HUES48 (cell line): ENCODE measurements around the gene PSMC5.
"Not testable (repeated sequence)": the region's sequence is repeated elsewhere in the genome, so short reads cannot be mapped to it uniquely, and the experiment has no call there.

ENCODE experiments used
- H3K27ac ChIP-seq: one replicate; pipeline ENCODE4 v1.7.0; 2013; ENCODE audit warnings: low read depth, low read length, inconsistent platforms
- H3K27me3 ChIP-seq: 2 replicates; pipeline ENCODE4 v1.6.1; 2013; ENCODE audit warnings: mild to moderate bottlenecking, low read length; ENCODE audit not compliant: control insufficient read depth, insufficient read depth
- H3K36me3 ChIP-seq: 2 replicates; pipeline ENCODE4 v1.6.1; 2013; ENCODE audit warnings: low read length; ENCODE audit not compliant: control insufficient read depth, insufficient read depth
- H3K4me1 ChIP-seq: 2 replicates; pipeline ENCODE4 v1.6.1; 2013; ENCODE audit warnings: mild to moderate bottlenecking, low read length; ENCODE audit not compliant: control insufficient read depth, insufficient read depth
- H3K4me3 ChIP-seq: 2 replicates; pipeline ENCODE4 v1.5.1; 2013; ENCODE audit warnings: mild to moderate bottlenecking, low read depth, low read length
- H3K9ac ChIP-seq: 2 replicates; pipeline ENCODE4 v1.6.1; 2013; ENCODE audit warnings: mild to moderate bottlenecking, low read depth, low read length, moderate library complexity
- H3K9me3 ChIP-seq: 2 replicates; pipeline ENCODE4 v1.6.1; 2013; ENCODE audit warnings: low read length; ENCODE audit not compliant: control insufficient read depth, insufficient read depth

PSMC5 gene

GRCh38 chr17:63853260-63853659 is 26.0 kb downstream of the PSMC5 start:
- Histone ChIP-seq H3K9me3 (no peaks in the 10 kb centered on the region), H3K4me1 (no peaks in the 10 kb centered on the region), H3K36me3 (no peaks in the 10 kb centered on the region), H3K27me3 (peaks cover 12% of the 10 kb centered on the region), H3K27ac (no peak overlapping the region), H3K4me3 (no peak overlapping the region), H3K9ac (no peak overlapping the region)

GRCh38 chr17:63854709-63855108 is 27.5 kb downstream of the PSMC5 start:
- no peak overlapping the region for H3K27ac ChIP-seq
- H3K36me3 ChIP-seq: no peaks in the 10 kb centered on the region
- no peak overlapping the region for H3K9ac ChIP-seq
- peaks cover 3% of the 10 kb centered on the region; the same call in 1 of the 2 replicates for H3K27me3 ChIP-seq
- H3K9me3 ChIP-seq: no peaks in the 10 kb centered on the region
- H3K4me3 ChIP-seq: no peak overlapping the region
- H3K4me1 ChIP-seq: no peaks in the 10 kb centered on the region

GRCh38 chr17:63855185-63855584 is 28.0 kb downstream of the PSMC5 start:
- H3K9ac ChIP-seq: no peak overlapping the region

GRCh38 chr17:63856425-63856824 is 29.2 kb downstream of the PSMC5 start:
- H3K9ac ChIP-seq, H3K4me1 ChIP-seq, H3K9me3 ChIP-seq, H3K4me3 ChIP-seq, H3K36me3 ChIP-seq, H3K27me3 ChIP-seq, H3K27ac ChIP-seq: not testable (repeated sequence)

More at GRCh38 chr17:63855185-63855584, 28.0 kb downstream of the PSMC5 start:
- Histone ChIP-seq H3K9me3 (no peaks in the 10 kb centered on the region), H3K4me1 (no peaks in the 10 kb centered on the region), H3K27ac (no peak overlapping the region), H3K27me3 (no peaks in the 10 kb centered on the region), H3K36me3 (no peaks in the 10 kb centered on the region), H3K4me3 (no peak overlapping the region)

- Histone ChIP-seq H3K9ac (no peak overlapping the region), H3K9me3 (no peaks in the 10 kb centered on the region), H3K4me3 (no peak overlapping the region)
Observed at GRCh38 chr17:63859257-63859656, 32.0 kb downstream of the PSMC5 start.

GRCh38 chr17:63866625-63867024 is 39.4 kb downstream of the PSMC5 start:
- not testable (repeated sequence) for H3K9me3 ChIP-seq, H3K4me3 ChIP-seq, H3K9ac ChIP-seq, H3K27me3 ChIP-seq, H3K36me3 ChIP-seq, H3K27ac ChIP-seq, H3K4me1 ChIP-seq

More at GRCh38 chr17:63859257-63859656, 32.0 kb downstream of the PSMC5 start:
- Histone ChIP-seq H3K27ac (no peak overlapping the region), H3K27me3 (no peaks in the 10 kb centered on the region), H3K4me1 (no peaks in the 10 kb centered on the region), H3K36me3 (no peaks in the 10 kb centered on the region)

- H3K27ac ChIP-seq, H3K9me3 ChIP-seq, H3K4me3 ChIP-seq, H3K9ac ChIP-seq, H3K27me3 ChIP-seq, H3K36me3 ChIP-seq, H3K4me1 ChIP-seq: not testable (repeated sequence)
Observed at GRCh38 chr17:63869491-63870291, 42.5 kb downstream of the PSMC5 start.

- not testable (repeated sequence) for H3K27me3 ChIP-seq, H3K27ac ChIP-seq, H3K9ac ChIP-seq, H3K36me3 ChIP-seq, H3K9me3 ChIP-seq, H3K4me3 ChIP-seq, H3K4me1 ChIP-seq
Observed at GRCh38 chr17:63870292-63870665, 43.0 kb downstream of the PSMC5 start.

GRCh38 chr17:63871646-63872365 is 44.6 kb downstream of the PSMC5 start:
- not testable (repeated sequence) for H3K4me3 ChIP-seq, H3K27ac ChIP-seq, H3K9me3 ChIP-seq, H3K9ac ChIP-seq, H3K27me3 ChIP-seq, H3K36me3 ChIP-seq, H3K4me1 ChIP-seq

- H3K4me1 ChIP-seq, H3K9me3 ChIP-seq, H3K36me3 ChIP-seq: not testable (repeated sequence)
Observed at GRCh38 chr17:63873577-63873976, 46.3 kb downstream of the PSMC5 start, which contains the start of gene CSH2. Gene CSH2, minus strand, starts transcription at chr17:63873677. Its CDS starts 63 bp downstream, at chr17:63873614.

GRCh38 chr17:63874061-63874626 is 46.9 kb downstream of the PSMC5 start:
- H3K27me3 ChIP-seq, H3K4me1 ChIP-seq, H3K27ac ChIP-seq, H3K9me3 ChIP-seq, H3K9ac ChIP-seq, H3K36me3 ChIP-seq, H3K4me3 ChIP-seq: not testable (repeated sequence)

More at GRCh38 chr17:63873577-63873976, 46.3 kb downstream of the PSMC5 start, which contains the start of gene CSH2:
- not testable (repeated sequence) for H3K27ac ChIP-seq, H3K27me3 ChIP-seq, H3K9ac ChIP-seq, H3K4me3 ChIP-seq
